ENCODE data around the gene CSPG5. TPM values are rescaled to one million over a fixed set of nuclear protein-coding genes. Genes with fewer than 3 reads are reported as not detected.

CSPG5 gene
- total and polyA plus RNA-seq, 4 donors, result 7.7 to 24.9 (median 10.8) TPM

- 18 to 21% methylated on average over 36 of the region's 36 CpGs for WGBS, 2 donors
- H3K36me3 ChIP-seq (ENCODE audit: control insufficient read depth in 4 of 4, insufficient read depth in 4 of 4, low read length in 4 of 4), result peaks cover 5 to 14% (median 8%) of the 10 kb centered on the region in 4 donors
- ATAC-seq (ENCODE audit: insufficient read depth, low FRiP score) (no peak), DNase-seq (peak; percentile 26 to 46 (median 34))
- no peaks in the 10 kb centered on the region for H3K27me3 ChIP-seq (ENCODE audit: control insufficient read depth in 3 of 3, insufficient read depth in 3 of 3, low read length in 2 of 3)
- H3K27ac ChIP-seq (ENCODE audit: low read depth in 1 of 2, low read length in 1 of 2), result peak overlapping the region; percentile 88 to 95
- TF ChIP-seq CTCF (IDR thresholded peaks at IDR 0.05; ENCODE audit: control extremely low read depth, extremely low read depth), result no peak
- peaks cover 0 to 10% (median 0%) of the 10 kb centered on the region in 5 donors for H3K4me1 ChIP-seq (ENCODE audit: control insufficient read depth in 5 of 5, insufficient read depth in 5 of 5, low read length in 5 of 5)
- peak overlapping the region; percentile 68 for H3K4me3 ChIP-seq
- peak overlapping the region; percentile 3 to 66 for H3K9ac ChIP-seq (ENCODE audit: insufficient read depth in 1 of 2, low read length in 2 of 2)
- H3K9me3 ChIP-seq (ENCODE audit: control insufficient read depth in 4 of 4, insufficient read depth in 3 of 4, low read length in 3 of 4), result no peaks in the 10 kb centered on the region
Observed at GRCh38 chr3:47512416-47513124, 66.1 kb downstream of the CSPG5 start.

Small RNAs within 50 kb of the gene (small RNA-seq; reads per million reads assigned to genes)
- not detected for gene RN7SL870P (ENCODE audit: low replicate concordance)

Other genes with a start within 250 kb of the CSPG5 start
- 10 to 100 TPM; 25.1 to 52.3 TPM for gene PTPN23, start 197.8 kb downstream of the CSPG5 start, total RNA-seq
- gene PTPN23, start 197.8 kb downstream of the CSPG5 start, polyA plus RNA-seq, result 10 to 100 TPM; 20.4 to 23.3 TPM
- 10 to 100 TPM; 49.3 to 91.8 TPM for gene SCAP, start 102.9 kb downstream of the CSPG5 start, total RNA-seq
- gene SCAP, start 102.9 kb downstream of the CSPG5 start, polyA plus RNA-seq, result 10 to 100 TPM; 44.1 to 45.4 TPM
- 10 to 100 TPM; 25.4 to 28.0 TPM for gene ELP6, start 65.2 kb downstream of the CSPG5 start, total RNA-seq
- gene ELP6, start 65.2 kb downstream of the CSPG5 start, polyA plus RNA-seq, result 10 to 100 TPM; 27.3 to 31.3 TPM
- 10 to 100 TPM; 57.8 to 83.0 TPM for gene SMARCC1, start 203.0 kb upstream of the CSPG5 start, total RNA-seq
- 10 to 100 TPM; 11.7 to 17.2 TPM for gene SMARCC1, start 203.0 kb upstream of the CSPG5 start, polyA plus RNA-seq
- gene DHX30, start 224.3 kb upstream of the CSPG5 start, total RNA-seq, result 10 to 100 TPM; 62.8 to 65.9 TPM
- 10 to 100 TPM; 42.2 to 44.8 TPM for gene DHX30, start 224.3 kb upstream of the CSPG5 start, polyA plus RNA-seq